Gastrocnemius medialis (tissue), 4 donors: ENCODE data around the gene CDK17.

Source experiments
- CTCF ChIP-seq, 5 experiments: fragments of 450-650 bp in 3 of 5; fragments of 200-600 bp in 2 of 5; sonication (generic) in 2 of 5; IDR thresholded peaks in 4 of 5; conservative IDR thresholded peaks in 1 of 5; 1 replicate in 4 of 5; 2 replicates in 1 of 5; pipeline ENCODE4 v1.5.1; 2016 to 2019; ENCODE audit warnings: antibody characterized with exemption in 5 of 5, mild to moderate bottlenecking in 3 of 5, moderate library complexity in 3 of 5
- POLR2A ChIP-seq, 2 donors: fragments of 450-650 bp; IDR thresholded peaks; one replicate each; pipeline ENCODE4 v1.6.1; 2017; ENCODE audit warnings: antibody characterized with exemption in 2 of 2, mild to moderate bottlenecking in 2 of 2, moderate library complexity in 2 of 2

- TF ChIP-seq CTCF (IDR thresholded peaks at IDR 0.05 in 4 of 5, conservative IDR thresholded peaks at IDR 0.05 in 1 of 5), result no peak
- no peak for TF ChIP-seq POLR2A (IDR thresholded peaks at IDR 0.05)
Observed at GRCh38 chr12:96237465-96238077, 162.7 kb downstream of the CDK17 start.
